K562 (cell line): Measurements from ENCODE around the gene TRIM10. TPM values are rescaled to one million over a fixed set of nuclear protein-coding genes. Genes with fewer than 3 reads are reported as not detected.
A peak's percentile ranks its signal among the peaks of the same experiment; 100 is the strongest.

Source experiments
- GMEB1 ChIP-seq: fragments of 250-450 bp; sonication (Bioruptor Pico); IDR thresholded peaks from 2 replicates; pipeline ENCODE4 v1.4.0; 2020; ENCODE audit warnings: mild to moderate bottlenecking
- RAD21 ChIP-seq, 2 experiments: fragments of 250-450 bp in 1 of 2; fragments of 450-650 bp in 1 of 2; sonication (Bioruptor Pico) in 1 of 2; formaldehyde crosslinking in 1 of 2; IDR thresholded peaks in 1 of 2; conservative IDR thresholded peaks in 1 of 2; 2 replicates each; pipeline versions ENCODE4 v1.4.0 to v1.8.0; 2020 to 2022; ENCODE audit warnings: mild to moderate bottlenecking in 2 of 2, moderate library complexity in 1 of 2
- RBM34 ChIP-seq: fragments of 200-400 bp; formaldehyde crosslinking; IDR thresholded peaks from 2 replicates; pipeline ENCODE4 v1.6.1; 2018; ENCODE audit warnings: low read length, borderline replicate concordance; ENCODE audit not compliant: insufficient read depth
- TEAD4 ChIP-seq, 2 experiments: sonication (generic) in 1 of 2; formaldehyde crosslinking in 1 of 2; IDR thresholded peaks; 2 replicates each; pipeline versions ENCODE4 v1.6.1 to v1.8.0; 2012 to 2022; ENCODE audit warnings: borderline replicate concordance in 1 of 2, inconsistent platforms in 1 of 2, low read length in 1 of 2, mild to moderate bottlenecking in 1 of 2, missing genetic modification reagents in 1 of 2
- UBTF ChIP-seq, 2 experiments: IDR thresholded peaks; 2 replicates each; pipeline ENCODE4 v1.6.1; 2012; ENCODE audit warnings: improper control_type of control experiment in 2 of 2, low read depth in 2 of 2, low read length in 2 of 2, borderline replicate concordance in 1 of 2
- polyA plus RNA-seq, 8 experiments: library from polyadenylated mRNA; depleted of rRNA in 4 of 8; stranded (reverse) in 5 of 8; unstranded in 3 of 8; fragments of >200 nt; fragmentation: Nextera tagmentation in 2 of 8; fragmentation: Illumina TruSeq in 1 of 8; extraction: Ambion mirVana in 2 of 8; extraction: Trizol in 1 of 8; gene quantifications; 2 replicates each; pipeline versions ENCODE4 v1.2.1 to v1.2.3, GENCODE V29; 2011 to 2014; ENCODE audit warnings: inconsistent platforms in 1 of 8, missing spikeins in 1 of 8
- total RNA-seq, 7 experiments: library from RNA; depleted of rRNA in 6 of 7; stranded (reverse); fragments of >200 nt in 6 of 7; fragmentation: Illumina TruSeq in 2 of 7; extraction: Trizol in 2 of 7; gene quantifications; 2 replicates each; pipeline versions ENCODE4 v1.2.1 to v1.2.3, GENCODE V29; 2011 to 2021; ENCODE audit warnings: low replicate concordance in 1 of 7
- TF ChIP-seq, protein P1 (sequence below): sonication (generic); formaldehyde crosslinking; IDR thresholded peaks from 2 replicates; pipeline ENCODE4 v1.8.1; 2023; ENCODE audit warnings: mild to moderate bottlenecking, missing genetic modification reagents

Gene TRIM10
- total and polyA plus RNA-seq, 9 of the 15 experiments (the other 6 are each of a cell fraction or from before 2014, with no cell fraction given), result 0.15 to 0.90 (median 0.36) TPM

- TF ChIP-seq GMEB1 (CRISPR knock-in tag), result 0 out of 2 replicates have a peak, but pooled peaks have one; percentile 36
- peak; percentile 89 to 96 for TF ChIP-seq RAD21 (CRISPR knock-in tag; conservative IDR thresholded peaks at IDR 0.05 in 1 of 2, IDR thresholded peaks at IDR 0.05 in 1 of 2)
- TF ChIP-seq TEAD4 (IDR thresholded peaks at IDR 0.05; ENCODE audit: low read length), result peak; percentile 38; the same call in 1 of the 2 replicates
- TF ChIP-seq TEAD4 (CRISPR knock-in tag; IDR thresholded peaks at IDR 0.05; ENCODE audit: borderline replicate concordance), result no peak
- TF ChIP-seq RBM34, result no peak
- TF ChIP-seq, protein P1, sequence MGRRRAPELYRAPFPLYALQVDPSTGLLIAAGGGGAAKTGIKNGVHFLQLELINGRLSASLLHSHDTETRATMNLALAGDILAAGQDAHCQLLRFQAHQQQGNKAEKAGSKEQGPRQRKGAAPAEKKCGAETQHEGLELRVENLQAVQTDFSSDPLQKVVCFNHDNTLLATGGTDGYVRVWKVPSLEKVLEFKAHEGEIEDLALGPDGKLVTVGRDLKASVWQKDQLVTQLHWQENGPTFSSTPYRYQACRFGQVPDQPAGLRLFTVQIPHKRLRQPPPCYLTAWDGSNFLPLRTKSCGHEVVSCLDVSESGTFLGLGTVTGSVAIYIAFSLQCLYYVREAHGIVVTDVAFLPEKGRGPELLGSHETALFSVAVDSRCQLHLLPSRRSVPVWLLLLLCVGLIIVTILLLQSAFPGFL (CRISPR knock-in tag), result no peak
- TF ChIP-seq UBTF (IDR thresholded peaks at IDR 0.05; ENCODE audit: borderline replicate concordance in 1 of 2, low read depth in 2 of 2, low read length in 2 of 2), result 0 out of 4 replicates have a peak, but pooled peaks of 1 of the 2 experiments have one; percentile 58
Measured at GRCh38 chr6:30130887-30131862, 29.8 kb downstream of the TRIM10 start (continued).
